Measurements from ENCODE around the gene CHST8.

The CHST8 gene

DNA sequence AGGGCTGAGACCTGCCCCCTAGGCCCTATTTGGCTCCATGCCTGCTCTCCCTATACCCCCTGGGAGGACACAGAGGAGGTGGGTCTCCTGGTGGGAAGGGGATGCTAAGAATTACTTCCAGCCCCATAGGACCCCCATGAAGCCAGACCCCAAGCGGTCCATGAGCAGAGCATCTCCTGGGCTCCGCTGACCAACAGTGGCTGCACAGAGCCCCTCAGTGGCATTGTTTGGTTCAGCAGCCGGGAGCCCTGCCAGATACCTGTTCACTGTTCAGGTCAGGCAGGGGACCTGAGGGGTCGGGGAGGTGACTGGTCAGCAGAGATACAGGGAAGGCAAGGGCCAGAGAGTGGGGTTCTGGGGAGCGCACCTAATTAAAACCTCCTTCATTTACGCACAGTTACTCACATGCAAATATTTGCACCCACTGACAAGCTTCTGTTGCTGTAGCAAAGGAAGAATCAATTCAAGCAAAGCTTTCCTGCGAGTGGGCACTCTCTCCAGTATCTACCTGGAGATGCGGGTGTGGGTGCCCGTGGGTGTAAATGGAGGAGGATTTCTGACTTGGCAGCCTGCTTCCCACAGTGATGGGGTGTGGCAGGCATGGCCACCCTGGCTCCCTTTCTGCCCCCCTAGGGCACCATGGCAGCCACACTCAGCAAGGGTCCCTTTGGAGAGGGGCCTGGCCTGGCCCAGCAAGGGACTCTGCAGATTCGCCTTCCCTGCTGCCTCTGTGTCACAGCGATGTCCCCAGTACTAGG, 83.5 kb downstream of the CHST8 start:
- H3K4me3 ChIP-seq (ENCODE audit: low read length) = no peak overlapping the region
- TF ChIP-seq, protein P1, sequence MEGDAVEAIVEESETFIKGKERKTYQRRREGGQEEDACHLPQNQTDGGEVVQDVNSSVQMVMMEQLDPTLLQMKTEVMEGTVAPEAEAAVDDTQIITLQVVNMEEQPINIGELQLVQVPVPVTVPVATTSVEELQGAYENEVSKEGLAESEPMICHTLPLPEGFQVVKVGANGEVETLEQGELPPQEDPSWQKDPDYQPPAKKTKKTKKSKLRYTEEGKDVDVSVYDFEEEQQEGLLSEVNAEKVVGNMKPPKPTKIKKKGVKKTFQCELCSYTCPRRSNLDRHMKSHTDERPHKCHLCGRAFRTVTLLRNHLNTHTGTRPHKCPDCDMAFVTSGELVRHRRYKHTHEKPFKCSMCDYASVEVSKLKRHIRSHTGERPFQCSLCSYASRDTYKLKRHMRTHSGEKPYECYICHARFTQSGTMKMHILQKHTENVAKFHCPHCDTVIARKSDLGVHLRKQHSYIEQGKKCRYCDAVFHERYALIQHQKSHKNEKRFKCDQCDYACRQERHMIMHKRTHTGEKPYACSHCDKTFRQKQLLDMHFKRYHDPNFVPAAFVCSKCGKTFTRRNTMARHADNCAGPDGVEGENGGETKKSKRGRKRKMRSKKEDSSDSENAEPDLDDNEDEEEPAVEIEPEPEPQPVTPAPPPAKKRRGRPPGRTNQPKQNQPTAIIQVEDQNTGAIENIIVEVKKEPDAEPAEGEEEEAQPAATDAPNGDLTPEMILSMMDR (conservative IDR thresholded peaks at IDR 0.05; ENCODE audit: low read length) = no peak
- DNase-seq (ENCODE audit: low read depth) = no peak

DNA sequence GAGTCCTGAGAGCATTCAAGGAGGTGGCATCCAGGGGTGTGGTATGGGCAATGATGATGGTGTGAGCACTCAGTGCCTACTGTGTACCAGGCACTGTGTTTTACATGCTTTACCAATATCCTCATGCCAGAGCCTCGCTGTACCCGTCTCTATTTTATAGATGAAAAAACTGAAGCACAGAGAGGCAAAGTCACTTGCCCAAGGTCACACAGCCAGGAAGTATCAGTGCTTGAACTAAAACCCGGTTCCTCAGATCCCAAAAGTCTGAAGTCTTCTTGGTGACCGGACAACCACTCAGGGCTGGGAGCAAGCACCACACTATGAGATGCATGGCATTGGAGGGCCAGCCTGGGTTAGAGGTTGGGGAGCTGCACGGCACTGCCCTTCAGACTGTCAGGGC, 84.1 kb downstream of the CHST8 start:
- DNase-seq (ENCODE audit: low read depth) = no peak
- TF ChIP-seq, protein P1 (conservative IDR thresholded peaks at IDR 0.05; ENCODE audit: low read length) = no peak
- H3K4me3 ChIP-seq (ENCODE audit: low read length) = no peak overlapping the region

DNA sequence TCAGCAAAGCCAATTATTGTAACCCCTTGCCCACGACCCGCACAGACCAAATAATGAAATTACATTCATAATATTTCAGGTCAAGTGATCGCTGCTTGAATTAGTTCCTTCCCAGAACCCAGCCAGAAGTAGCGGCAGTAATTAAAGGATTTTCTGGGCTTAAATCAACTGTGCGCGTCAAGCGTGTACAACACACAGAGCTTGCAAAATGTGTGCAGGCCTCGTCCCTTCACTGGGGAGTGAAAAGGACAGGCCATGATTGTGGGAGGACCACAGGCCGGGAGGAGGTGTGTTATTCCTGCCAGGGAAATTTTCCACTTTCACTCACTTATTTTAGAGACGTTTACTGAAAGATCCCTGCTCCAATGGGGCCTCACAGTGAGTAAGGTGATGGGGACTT, 84.9 kb downstream of the CHST8 start:
- TF ChIP-seq, protein P1 (conservative IDR thresholded peaks at IDR 0.05; ENCODE audit: low read length) = no peak
- no peak overlapping the region for H3K4me3 ChIP-seq (ENCODE audit: low read length)
- no peak for DNase-seq (ENCODE audit: low read depth)

DNA sequence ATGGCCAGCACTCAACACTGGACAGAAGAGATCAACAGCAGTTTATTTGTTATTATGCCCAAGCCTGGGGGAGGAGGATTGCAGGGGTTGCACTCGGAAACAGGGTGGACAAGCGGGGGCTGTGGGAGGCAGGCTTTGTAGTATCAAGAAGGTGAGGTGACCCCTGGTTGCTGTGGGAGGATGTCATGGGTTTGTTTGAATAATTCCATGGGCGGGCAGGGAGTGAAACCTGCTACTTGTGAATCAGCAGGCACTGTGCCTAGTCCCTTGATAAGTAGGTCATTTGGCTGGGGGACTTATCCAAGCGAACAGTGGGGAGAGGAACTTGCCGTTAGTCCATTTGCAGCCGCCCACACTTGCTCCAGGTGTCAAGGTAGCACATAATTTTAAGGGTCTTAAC, 90.5 kb downstream of the CHST8 start:
- no peak overlapping the region for H3K4me3 ChIP-seq (ENCODE audit: low read length)
- no peak for DNase-seq (ENCODE audit: low read depth)
- TF ChIP-seq, protein P1 (conservative IDR thresholded peaks at IDR 0.05; ENCODE audit: low read length) = no peak

DNA sequence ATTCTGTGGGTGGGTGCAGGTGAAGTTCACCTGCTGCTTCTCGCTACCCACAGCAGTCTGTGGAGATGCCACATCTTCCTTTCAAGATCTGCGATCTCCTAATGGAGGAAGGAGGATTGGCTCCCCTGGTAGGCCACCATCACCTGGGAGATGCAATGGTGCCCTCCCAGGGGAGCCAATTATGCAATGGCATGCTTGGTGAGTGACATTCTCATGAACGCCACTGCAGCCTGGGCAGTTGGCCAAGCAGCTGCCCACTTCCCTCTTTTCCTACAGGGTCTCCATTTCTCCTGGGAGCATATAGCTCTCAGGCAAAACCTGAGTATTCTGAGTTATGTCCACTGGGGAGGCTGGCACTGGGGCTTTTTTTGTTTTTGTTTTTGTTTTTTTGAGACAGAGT, 91.4 kb downstream of the CHST8 start:
- TF ChIP-seq, protein P1 (conservative IDR thresholded peaks at IDR 0.05; ENCODE audit: low read length) = no peak
- H3K4me3 ChIP-seq (ENCODE audit: low read length) = no peak overlapping the region
- DNase-seq (ENCODE audit: low read depth) = no peak

DNA sequence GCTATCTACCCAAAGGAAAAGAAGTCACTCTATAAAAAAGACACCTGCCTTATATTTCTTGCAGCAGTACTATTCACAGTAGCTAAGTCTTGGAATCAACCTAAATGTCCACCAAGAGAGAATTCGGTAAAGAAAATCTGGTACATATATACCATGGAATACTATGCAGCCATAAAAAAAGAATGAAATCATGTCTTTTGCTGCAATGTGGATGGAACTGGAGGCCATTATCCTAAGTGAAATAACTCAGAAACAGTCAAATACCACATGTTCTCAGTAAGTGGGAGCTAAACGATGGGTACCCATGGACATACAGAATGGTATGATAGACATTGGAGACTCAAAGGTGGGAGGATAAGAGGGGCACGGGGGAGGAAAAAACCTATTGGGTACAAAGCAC, 92.4 kb downstream of the CHST8 start:
- no peak for DNase-seq (ENCODE audit: low read depth)
- TF ChIP-seq, protein P1 (conservative IDR thresholded peaks at IDR 0.05; ENCODE audit: low read length) = no peak
- H3K4me3 ChIP-seq (ENCODE audit: low read length) = no peak overlapping the region

DNA sequence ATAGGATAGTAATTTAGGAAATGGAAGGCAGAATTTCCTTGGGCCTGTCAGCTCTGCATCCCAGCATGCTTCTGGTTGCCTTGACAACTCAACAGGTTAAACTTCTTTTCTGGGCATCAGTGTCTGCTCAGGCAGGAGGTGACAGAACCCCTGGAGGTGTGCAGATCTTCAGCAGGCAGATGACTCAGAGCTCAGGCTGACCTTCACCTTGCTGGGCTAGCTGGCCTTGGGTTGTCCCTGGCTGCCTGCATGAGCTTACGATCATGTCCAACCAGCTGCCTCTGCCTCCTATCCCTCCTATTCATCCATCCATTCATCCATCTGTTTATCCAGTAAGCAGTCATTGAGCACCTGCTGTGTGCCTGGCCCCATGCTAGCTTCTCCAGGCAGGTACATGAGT, 93.7 kb downstream of the CHST8 start:
- DNase-seq (ENCODE audit: low read depth) = no peak
- TF ChIP-seq, protein P1 (conservative IDR thresholded peaks at IDR 0.05; ENCODE audit: low read length) = no peak
- H3K4me3 ChIP-seq (ENCODE audit: low read length) = no peak overlapping the region
